ENCODE data around the gene LMF1.

Gene LMF1

GRCh38 chr16:984736-985636 is 14.2 kb upstream of the LMF1 start:
- no peak for DNase-seq

- no peak for DNase-seq
These were observed 13.4 kb upstream of the LMF1 start for GRCh38 chr16:984121-984694.

GRCh38 chr16:983044-984030 is 12.6 kb upstream of the LMF1 start:
- DNase-seq: no peak

GRCh38 chr16:982145-983043 is 11.6 kb upstream of the LMF1 start:
- peak; percentile 11 for DNase-seq

- no peak for DNase-seq
These were observed 10.9 kb upstream of the LMF1 start, which contains the start of gene SOX8 for GRCh38 chr16:981695-982144. TSS of gene SOX8 (plus strand) at chr16:981770. CDS start at chr16:981923, 153 bp downstream.

- no peak for DNase-seq
These were observed 9.7 kb upstream of the LMF1 start for GRCh38 chr16:980595-980854.

GRCh38 chr16:979859-980594 is 9.2 kb upstream of the LMF1 start:
- DNase-seq: no peak

- no peak for DNase-seq
These were observed 8.4 kb upstream of the LMF1 start for GRCh38 chr16:979147-979546.

GRCh38 chr16:978403-978802 is 7.6 kb upstream of the LMF1 start:
- DNase-seq: no peak

GRCh38 chr16:977896-978295 is 7.1 kb upstream of the LMF1 start:
- DNase-seq: no peak

GRCh38 chr16:977081-977701 is 6.4 kb upstream of the LMF1 start:
- no peak for DNase-seq

GRCh38 chr16:976389-976931 is 5.7 kb upstream of the LMF1 start:
- DNase-seq: no peak

- DNase-seq: no peak
These were observed 4.5 kb upstream of the LMF1 start for GRCh38 chr16:975291-975690.

- no peak for DNase-seq
These were observed 4.0 kb upstream of the LMF1 start for GRCh38 chr16:974611-975261.

GRCh38 chr16:974001-974601 is 3.3 kb upstream of the LMF1 start:
- no peak for DNase-seq

GRCh38 chr16:973366-973765 is 2.6 kb upstream of the LMF1 start:
- no peak for DNase-seq

- no peak for DNase-seq
These were observed 1.7 kb upstream of the LMF1 start for GRCh38 chr16:972316-973002.

GRCh38 chr16:971981-972315 is 1.2 kb upstream of the LMF1 start:
- no peak for DNase-seq

GRCh38 chr16:971582-971905 is 760 bp upstream of the LMF1 start:
- DNase-seq: no peak

- no peak for DNase-seq
These were observed 408 bp downstream of the LMF1 start for GRCh38 chr16:970386-970765.
